H1 (cell line): ENCODE measurements around the gene DDAH2.

Experiments used
- BCL11A ChIP-seq, 2 experiments: IDR thresholded peaks; one replicate each; pipeline ENCODE4 v1.6.1; 2011; ENCODE audit warnings: low read depth in 2 of 2, low read length in 2 of 2, mild to moderate bottlenecking in 2 of 2
- BRCA1 ChIP-seq: IDR thresholded peaks from 2 replicates; pipeline ENCODE4 v1.6.1; 2012; ENCODE audit warnings: low read depth, low read length, improper control_type of control experiment
- CHD2 ChIP-seq: IDR thresholded peaks from 2 replicates; pipeline ENCODE4 v1.6.1; 2012; ENCODE audit warnings: low read length, improper control_type of control experiment
- CTCF ChIP-seq, 3 experiments: IDR thresholded peaks; 1 replicate in 2 of 3; 2 replicates in 1 of 3; pipeline versions ENCODE4 v1.5.1 to v1.6.1; 2011; ENCODE audit warnings: low read length in 3 of 3, mild to moderate bottlenecking in 3 of 3, inconsistent platforms in 2 of 3, low read depth in 1 of 3, moderate library complexity in 1 of 3; ENCODE audit not compliant: insufficient read depth in 1 of 3; ENCODE audit errors: control extremely low read depth in 1 of 3
- EP300 ChIP-seq, 2 experiments: IDR thresholded peaks; 1 replicate in 1 of 2; 2 replicates in 1 of 2; pipeline ENCODE4 v1.6.1; 2011 to 2012; ENCODE audit warnings: low read depth in 2 of 2, low read length in 2 of 2, mild to moderate bottlenecking in 2 of 2, borderline replicate concordance in 1 of 2, inconsistent platforms in 1 of 2, moderate library complexity in 1 of 2
- EZH2 ChIP-seq: fragments of 200-600 bp; sonication (generic); IDR thresholded peaks from 2 replicates; pipeline ENCODE4 v1.7.1; 2012; ENCODE audit warnings: low read depth, mild to moderate bottlenecking, moderate library complexity, low read length, inconsistent platforms; ENCODE audit not compliant: severe bottlenecking
- HDAC2 ChIP-seq, 2 experiments: fragments of 300-600 bp in 1 of 2; sonication (generic) in 1 of 2; IDR thresholded peaks; 2 replicates each; pipeline ENCODE4 v1.6.1; 2011 to 2012; ENCODE audit warnings: low read depth in 2 of 2, low read length in 2 of 2, mild to moderate bottlenecking in 2 of 2, moderate library complexity in 2 of 2, borderline replicate concordance in 1 of 2, inconsistent platforms in 1 of 2
- JUND ChIP-seq: IDR thresholded peaks from 2 replicates; pipeline ENCODE4 v1.6.1; 2011; ENCODE audit warnings: mild to moderate bottlenecking, improper control_type of control experiment, low read length
- KDM5A ChIP-seq: fragments of 200-600 bp; IDR thresholded peaks from 2 replicates; pipeline ENCODE4 v1.7.1; 2012; ENCODE audit warnings: mild to moderate bottlenecking, low read length, inconsistent platforms, mixed read lengths
- PHF8 ChIP-seq: fragments of 200-600 bp; sonication (generic); conservative IDR thresholded peaks from 2 replicates; pipeline ENCODE4 v1.7.1; 2012; ENCODE audit warnings: low read depth, mild to moderate bottlenecking, inconsistent platforms, low read length, moderate library complexity
- POLR2A ChIP-seq, 2 experiments: IDR thresholded peaks; 1 replicate in 1 of 2; 2 replicates in 1 of 2; pipeline ENCODE4 v1.6.1; 2011; ENCODE audit warnings: low read depth in 2 of 2, low read length in 2 of 2, mild to moderate bottlenecking in 2 of 2; ENCODE audit errors: control extremely low read depth in 1 of 2
- RAD21 ChIP-seq, 2 experiments: IDR thresholded peaks in 1 of 2; conservative IDR thresholded peaks in 1 of 2; 2 replicates each; pipeline ENCODE4 v1.6.1; 2011; ENCODE audit warnings: low read depth in 2 of 2, low read length in 2 of 2, improper control_type of control experiment in 1 of 2, inconsistent platforms in 1 of 2, mild to moderate bottlenecking in 1 of 2, moderate library complexity in 1 of 2
- TAF1 ChIP-seq: IDR thresholded peaks from 2 replicates; pipeline ENCODE4 v1.6.1; 2011; ENCODE audit warnings: mild to moderate bottlenecking, low read depth, low read length

DNA sequence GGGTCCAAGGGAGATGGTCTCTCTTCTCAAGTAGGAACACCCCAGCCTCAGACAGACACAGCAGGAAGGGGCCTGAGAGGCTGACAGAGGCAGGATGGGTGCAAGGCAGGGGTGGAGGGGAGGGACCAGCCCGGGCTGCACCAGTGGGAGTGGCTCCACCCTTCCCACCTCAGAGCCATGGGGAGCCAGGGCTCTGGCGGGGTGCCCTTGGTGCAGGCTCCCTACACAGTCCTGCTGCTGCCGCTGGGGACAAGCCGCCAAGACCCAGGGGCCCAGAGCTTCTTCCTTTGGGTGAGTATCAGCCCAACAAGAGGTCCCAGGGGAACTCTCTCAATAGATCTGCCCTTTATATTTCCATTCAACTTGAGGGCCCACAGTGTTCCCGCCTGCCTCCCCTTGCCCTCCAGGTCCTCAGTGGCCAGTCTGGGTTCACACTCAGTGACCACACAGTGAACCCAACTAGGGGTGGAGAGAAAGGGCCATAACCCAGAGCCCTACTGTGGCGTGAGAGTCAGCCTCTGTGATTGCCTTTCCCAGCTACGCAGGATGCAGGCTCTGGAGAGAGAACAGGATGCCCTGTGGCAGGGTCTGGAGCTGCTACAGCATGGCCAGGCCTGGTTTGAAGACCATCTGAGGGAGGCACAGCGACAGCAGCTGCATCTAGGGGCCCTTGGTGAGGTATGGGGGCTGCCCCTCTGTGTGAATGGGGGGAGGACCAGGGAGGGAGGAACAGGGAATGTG is 33.9 kb upstream of the DDAH2 start:
- no peak for TF ChIP-seq HDAC2 (IDR thresholded peaks at IDR 0.05; ENCODE audit: borderline replicate concordance in 1 of 2, low read depth in 2 of 2, low read length in 2 of 2)
- TF ChIP-seq BRCA1, result no peak
- TF ChIP-seq EP300 (IDR thresholded peaks at IDR 0.05; ENCODE audit: borderline replicate concordance in 1 of 2, low read depth in 2 of 2, low read length in 2 of 2), result no peak
- TF ChIP-seq JUND, result no peak
- no peak for TF ChIP-seq CTCF (IDR thresholded peaks at IDR 0.05; ENCODE audit: control extremely low read depth in 1 of 3, insufficient read depth in 1 of 3, low read depth in 1 of 3, low read length in 3 of 3)
- no peak for TF ChIP-seq EZH2
- TF ChIP-seq BCL11A (IDR thresholded peaks at IDR 0.05; ENCODE audit: low read depth in 2 of 2, low read length in 2 of 2), result no peak
- TF ChIP-seq PHF8, result no peak
- no peak for TF ChIP-seq TAF1
- no peak for TF ChIP-seq POLR2A (IDR thresholded peaks at IDR 0.05; ENCODE audit: control extremely low read depth in 1 of 2, low read depth in 2 of 2, low read length in 2 of 2)
- TF ChIP-seq RAD21 (IDR thresholded peaks at IDR 0.05 in 1 of 2, conservative IDR thresholded peaks at IDR 0.05 in 1 of 2; ENCODE audit: low read depth in 2 of 2, low read length in 2 of 2), result no peak
- no peak for TF ChIP-seq KDM5A
- TF ChIP-seq CHD2, result no peak
